Measurements from ENCODE around the gene TMEM158. TPM values are rescaled to one million over a fixed set of nuclear protein-coding genes. Genes with fewer than 3 reads are reported as not detected.

Gene TMEM158
- total and polyA plus RNA-seq, 3 donors from 2014 or later: 5.9 to 11.2 (median 7.8) TPM

GRCh38 chr3:45191424-45191823 is 34.7 kb downstream of the TMEM158 start:
- Histone ChIP-seq H3K27me3 (no peaks in the 10 kb centered on the region), H3K36me3 (ENCODE audit: low read depth, missing control alignments) (no peaks in the 10 kb centered on the region), H3K4me3 (no peak overlapping the region), H3K9me3 (no peaks in the 10 kb centered on the region), H3K27ac (no peak overlapping the region), H3K4me1 (no peaks in the 10 kb centered on the region)
- TF ChIP-seq POLR2A (IDR thresholded peaks at IDR 0.05) (no peak), CTCF (IDR thresholded peaks at IDR 0.05) (no peak)
- DNase-seq: no peak
- intact Hi-C loops (cut with DNase I; ENCODE audit: low total_unique reads): no loop called here
- 79 to 92% methylated on average over 4 of the region's 4 CpGs for WGBS, 2 donors

GRCh38 chr3:45188719-45189659 is 37.1 kb downstream of the TMEM158 start:
- Histone ChIP-seq H3K4me1 (peaks cover 14% of the 10 kb centered on the region), H3K27ac (no peak overlapping the region), H3K9me3 (no peaks in the 10 kb centered on the region), H3K27me3 (no peaks in the 10 kb centered on the region), H3K4me3 (no peak overlapping the region), H3K36me3 (ENCODE audit: low read depth, missing control alignments) (no peaks in the 10 kb centered on the region)
- 75 to 77% methylated on average over 8 of the region's 8 CpGs for WGBS, 2 donors
- intact Hi-C loops (cut with DNase I; ENCODE audit: low total_unique reads): no loop called here
- DNase-seq: no peak
- TF ChIP-seq POLR2A (IDR thresholded peaks at IDR 0.05) (no peak), CTCF (IDR thresholded peaks at IDR 0.05) (no peak)

- no peak overlapping the region for H3K4me3 ChIP-seq
- TF ChIP-seq POLR2A (IDR thresholded peaks at IDR 0.05): no peak
- no peak for TF ChIP-seq CTCF (IDR thresholded peaks at IDR 0.05)
- H3K27ac ChIP-seq: no peak overlapping the region
- H3K36me3 ChIP-seq (ENCODE audit: low read depth, missing control alignments): no peaks in the 10 kb centered on the region
- no peaks in the 10 kb centered on the region for H3K27me3 ChIP-seq
- intact Hi-C loops (cut with DNase I; ENCODE audit: low total_unique reads): no loop called here
- DNase-seq: no peak
- 35 to 45% methylated on average over 2 to 3 of the region's 3 CpGs for WGBS, 2 donors
- no peaks in the 10 kb centered on the region for H3K9me3 ChIP-seq
- peaks cover 26% of the 10 kb centered on the region for H3K4me1 ChIP-seq
These were observed 38.4 kb downstream of the TMEM158 start for GRCh38 chr3:45187694-45188141.

- intact Hi-C loops (cut with DNase I; ENCODE audit: low total_unique reads): no loop called here
- no peak overlapping the region for H3K4me3 ChIP-seq
- no peak for DNase-seq
- no peaks in the 10 kb centered on the region for H3K27me3 ChIP-seq
- no peak overlapping the region for H3K27ac ChIP-seq
- H3K36me3 ChIP-seq (ENCODE audit: low read depth, missing control alignments): no peaks in the 10 kb centered on the region
- H3K4me1 ChIP-seq: peaks cover 29% of the 10 kb centered on the region
- H3K9me3 ChIP-seq: no peaks in the 10 kb centered on the region
- no peak for TF ChIP-seq CTCF (IDR thresholded peaks at IDR 0.05)
- no peak for TF ChIP-seq POLR2A (IDR thresholded peaks at IDR 0.05)
- 90 to 94% methylated on average over 3 to 6 of the region's 6 CpGs for WGBS, 2 donors
These were observed 39.2 kb downstream of the TMEM158 start for GRCh38 chr3:45186871-45187270.

All from testis (tissue), 3 donors.